Measurements from ENCODE around the gene SLC12A3. TPM values are rescaled to one million over a fixed set of nuclear protein-coding genes. Genes with fewer than 3 reads are reported as not detected.
A peak's percentile ranks its signal among the peaks of the same experiment; 100 is the strongest.

Gene SLC12A3
- total and polyA plus RNA-seq, 12 donors = 0.03 to 0.06 TPM; not detected in 10

DNA sequence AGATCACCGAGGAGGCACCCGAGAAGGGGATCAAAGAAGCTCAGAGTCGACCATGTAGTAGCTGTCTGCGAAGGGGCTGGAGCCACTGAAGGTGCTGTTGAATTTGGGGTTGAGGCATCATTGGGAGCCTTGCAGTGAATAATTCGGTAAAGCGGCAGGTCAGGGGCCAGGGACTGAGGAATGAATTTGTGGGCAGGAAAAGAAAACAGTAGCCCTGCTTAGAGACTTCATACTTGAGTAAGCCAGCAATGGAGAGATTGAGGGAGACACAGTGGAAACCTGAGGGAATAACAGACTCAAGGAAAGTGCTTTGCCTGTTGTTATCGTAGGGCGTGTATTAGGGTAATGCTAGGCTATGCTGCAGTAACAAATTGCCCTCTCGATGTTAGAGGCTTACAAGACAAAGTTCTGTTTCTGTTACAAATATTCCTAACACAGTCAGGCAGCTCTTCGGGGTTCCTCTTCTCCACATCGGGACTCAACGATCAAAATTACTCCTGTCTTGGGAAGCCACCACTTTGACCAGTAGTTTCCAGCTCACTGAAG, 53.5 kb downstream of the SLC12A3 start:
- TF ChIP-seq POLR2A (IDR thresholded peaks at IDR 0.05) = no peak
- TF ChIP-seq, protein P1, sequence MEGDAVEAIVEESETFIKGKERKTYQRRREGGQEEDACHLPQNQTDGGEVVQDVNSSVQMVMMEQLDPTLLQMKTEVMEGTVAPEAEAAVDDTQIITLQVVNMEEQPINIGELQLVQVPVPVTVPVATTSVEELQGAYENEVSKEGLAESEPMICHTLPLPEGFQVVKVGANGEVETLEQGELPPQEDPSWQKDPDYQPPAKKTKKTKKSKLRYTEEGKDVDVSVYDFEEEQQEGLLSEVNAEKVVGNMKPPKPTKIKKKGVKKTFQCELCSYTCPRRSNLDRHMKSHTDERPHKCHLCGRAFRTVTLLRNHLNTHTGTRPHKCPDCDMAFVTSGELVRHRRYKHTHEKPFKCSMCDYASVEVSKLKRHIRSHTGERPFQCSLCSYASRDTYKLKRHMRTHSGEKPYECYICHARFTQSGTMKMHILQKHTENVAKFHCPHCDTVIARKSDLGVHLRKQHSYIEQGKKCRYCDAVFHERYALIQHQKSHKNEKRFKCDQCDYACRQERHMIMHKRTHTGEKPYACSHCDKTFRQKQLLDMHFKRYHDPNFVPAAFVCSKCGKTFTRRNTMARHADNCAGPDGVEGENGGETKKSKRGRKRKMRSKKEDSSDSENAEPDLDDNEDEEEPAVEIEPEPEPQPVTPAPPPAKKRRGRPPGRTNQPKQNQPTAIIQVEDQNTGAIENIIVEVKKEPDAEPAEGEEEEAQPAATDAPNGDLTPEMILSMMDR (IDR thresholded peaks at IDR 0.05) = no peak
- no peak for DNase-seq
- no peaks in the 10 kb centered on the region for H3K9me3 ChIP-seq (replicated peaks in 1 of 3)

DNA sequence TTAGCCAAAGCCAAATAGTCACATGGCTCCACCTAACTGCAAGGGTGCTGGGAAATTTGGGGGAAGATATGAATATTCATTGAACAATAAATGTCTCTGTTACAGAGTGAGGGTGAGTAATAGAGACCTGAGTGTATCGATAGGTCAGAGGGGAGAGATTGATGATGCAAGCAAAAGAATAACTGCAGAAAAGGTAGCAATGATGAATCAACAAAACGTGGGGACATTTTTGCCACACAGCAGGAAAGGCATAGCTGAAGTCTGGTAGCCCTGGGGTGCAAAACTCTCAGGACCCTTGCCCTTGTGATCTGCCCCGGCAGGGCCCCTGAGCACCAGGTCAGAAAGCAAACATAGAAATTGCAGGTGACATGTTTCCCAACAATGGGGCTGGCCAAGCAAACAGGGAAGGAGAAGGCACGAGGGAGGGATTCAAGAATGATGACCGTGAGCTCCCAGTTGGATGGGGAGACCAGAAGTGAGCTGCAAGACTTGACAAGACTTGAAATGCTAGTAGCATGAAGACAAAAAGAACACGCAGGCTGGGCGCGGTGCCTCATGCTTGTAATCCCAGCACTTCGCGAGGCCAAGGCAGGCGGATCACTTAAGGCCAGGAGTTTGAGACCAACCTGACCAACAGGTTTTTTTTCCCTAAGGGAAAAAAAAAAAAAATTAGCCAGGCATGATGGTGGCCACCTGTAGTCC, 54.2 kb downstream of the SLC12A3 start:
- H3K36me3 ChIP-seq (replicated peaks in 1 of 2) = no peaks in the 10 kb centered on the region
- H3K9me3 ChIP-seq (replicated peaks in 1 of 3) = no peaks in the 10 kb centered on the region
- H3K4me3 ChIP-seq = no peak overlapping the region
- DNase-seq = no peak
- H3K27ac ChIP-seq = peak overlapping the region in 1 of 5 donors; percentile 64
- WGBS, 4 donors = 89 to 95% (median 92%) methylated on average over 11 of the region's 11 CpGs
- TF ChIP-seq, protein P1 (IDR thresholded peaks at IDR 0.05) = no peak
- no peak for TF ChIP-seq POLR2A (IDR thresholded peaks at IDR 0.05)
- intact Hi-C loops (cut with DNase I) = no loop called here
- no peaks in the 10 kb centered on the region for H3K27me3 ChIP-seq
- peaks cover 8 to 40% of the 10 kb centered on the region in 2 donors for H3K4me1 ChIP-seq (replicated peaks in 1 of 2)

More for the DNA sequence above, 53.5 kb downstream of the SLC12A3 start:
- peak overlapping the region in 1 of 4 donors; percentile 31 for H3K4me3 ChIP-seq
- no peaks in the 10 kb centered on the region for H3K36me3 ChIP-seq (replicated peaks in 1 of 2)
- H3K27me3 ChIP-seq = no peaks in the 10 kb centered on the region
- WGBS, 4 donors = 64 to 79% (median 68%) methylated on average over 12 of the region's 12 CpGs
- intact Hi-C loops (cut with DNase I) = no loop called here
- peaks cover 8 to 40% of the 10 kb centered on the region in 2 donors for H3K4me1 ChIP-seq (replicated peaks in 1 of 2)
- H3K27ac ChIP-seq = peak overlapping the region in 1 of 5 donors; percentile 64

DNA sequence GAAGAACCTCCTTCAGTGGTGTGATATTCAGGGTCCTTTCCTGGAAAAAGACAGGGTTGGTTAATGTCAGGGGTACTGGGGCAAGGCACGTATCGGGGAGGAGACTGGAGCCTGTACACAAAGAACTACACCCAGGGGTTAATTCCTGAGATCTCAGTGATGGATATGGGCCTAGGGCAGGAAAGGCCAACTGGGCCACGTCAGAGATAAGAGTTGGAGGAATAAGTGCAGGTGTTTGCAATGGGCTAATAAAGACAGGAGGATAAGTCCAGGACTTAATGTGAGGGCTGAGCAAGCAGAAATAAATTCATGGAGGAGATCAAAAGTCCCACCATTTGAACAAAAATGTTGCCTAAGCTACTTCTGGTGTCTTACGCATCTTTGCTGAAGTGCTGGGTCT, 56.6 kb downstream of the SLC12A3 start:
- 81 to 82% (median 82%) methylated on average over 4 of the region's 4 CpGs for WGBS, 4 donors
- intact Hi-C loops (cut with DNase I) = no loop called here
- Histone ChIP-seq H3K36me3 (replicated peaks in 1 of 2) (no peaks in the 10 kb centered on the region), H3K9me3 (replicated peaks in 1 of 3) (no peaks in the 10 kb centered on the region), H3K27me3 (no peaks in the 10 kb centered on the region), H3K4me3 (no peak overlapping the region), H3K4me1 (replicated peaks in 1 of 2) (peaks cover 1 to 23% of the 10 kb centered on the region in 2 donors), H3K27ac (no peak overlapping the region)
- no peak for DNase-seq
- TF ChIP-seq, protein P1 (IDR thresholded peaks at IDR 0.05) = no peak
- TF ChIP-seq POLR2A (IDR thresholded peaks at IDR 0.05) = no peak

DNA sequence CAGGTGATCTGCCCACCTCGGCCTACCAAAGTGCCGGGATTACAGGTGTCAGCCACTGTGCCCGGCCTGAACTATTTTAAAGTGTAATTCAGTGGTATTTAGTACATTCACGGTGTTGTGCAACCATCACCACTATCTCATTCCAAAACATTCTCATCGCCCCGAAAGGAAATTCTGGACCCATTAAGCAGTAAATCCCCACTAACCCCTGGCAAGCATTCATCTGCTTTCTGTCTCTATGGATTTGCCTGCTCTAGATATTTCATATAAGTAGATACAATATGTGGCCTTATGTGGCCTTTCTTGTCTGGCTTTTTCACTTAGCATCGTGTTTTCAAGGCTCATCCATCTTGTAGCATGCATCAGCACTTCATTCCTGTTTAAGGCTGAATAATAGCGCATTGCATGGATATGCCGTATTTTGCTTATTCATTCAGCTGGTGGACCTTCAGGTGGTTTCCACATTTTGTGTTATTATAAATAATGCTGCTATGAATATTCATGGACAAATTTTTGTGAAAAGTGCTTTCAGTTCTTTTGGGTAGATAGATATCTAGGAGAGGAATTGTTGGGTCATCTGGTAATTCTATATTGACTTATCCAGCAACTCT, 58.6 kb downstream of the SLC12A3 start:
- no peak for DNase-seq
- H3K27me3 ChIP-seq = no peaks in the 10 kb centered on the region
- intact Hi-C loops (cut with DNase I) = no loop called here
- no peaks in the 10 kb centered on the region for H3K9me3 ChIP-seq (replicated peaks in 1 of 3)
- peaks cover 0 to 4% of the 10 kb centered on the region in 2 donors for H3K4me1 ChIP-seq (replicated peaks in 1 of 2)
- H3K4me3 ChIP-seq = no peak overlapping the region
- no peak for TF ChIP-seq POLR2A (IDR thresholded peaks at IDR 0.05)
- TF ChIP-seq, protein P1 (IDR thresholded peaks at IDR 0.05) = no peak
- WGBS, 4 donors = 84 to 95% (median 88%) methylated on average over 9 of the region's 9 CpGs
- no peak overlapping the region for H3K27ac ChIP-seq
- no peaks in the 10 kb centered on the region for H3K36me3 ChIP-seq (replicated peaks in 1 of 2)

All from adrenal gland (tissue), 12 donors.